ENCODE measurements around the gene RBM19. TPM values are rescaled to one million over a fixed set of nuclear protein-coding genes. Genes with fewer than 3 reads are reported as not detected.

Gene RBM19
- total RNA-seq, 2 donors from 2014 or later = 38.6 to 43.1 TPM

DNA sequence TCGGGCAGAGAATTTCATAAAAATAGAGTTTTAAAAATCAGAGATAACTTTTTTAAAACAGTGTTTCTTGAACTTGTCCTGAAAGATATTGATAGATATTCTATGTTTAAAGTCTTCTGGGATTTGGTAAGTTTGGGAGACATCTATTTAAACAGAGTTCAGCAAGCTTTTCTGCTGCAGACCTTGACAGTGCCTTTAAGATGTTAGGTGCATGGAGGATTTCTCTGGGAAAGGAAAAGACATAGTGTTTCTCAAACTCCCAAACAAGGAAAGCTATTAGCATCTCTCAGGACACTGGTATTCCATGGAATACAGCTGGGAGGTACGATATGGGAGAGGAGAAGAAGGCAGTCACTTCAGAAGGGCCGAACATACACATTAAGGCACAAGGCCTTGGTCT lies 97.8 kb downstream of the RBM19 start:
- Mint-ChIP-seq H3K27ac (no peak overlapping the region), H3K9me3 (peaks cover 12% of the 10 kb centered on the region), H3K36me3 (ENCODE audit: low read depth) (peaks cover 16% of the 10 kb centered on the region), H3K27me3 (ENCODE audit: insufficient read depth) (no peaks in the 10 kb centered on the region), H3K4me1 (peaks cover 36% of the 10 kb centered on the region), H3K4me3 (no peak overlapping the region)
- 92 to 100% methylated on average over 2 to 3 of the region's 3 CpGs for WGBS, 2 experiments (ENCODE audit: insufficient coverage in 1 of 2, insufficient read length in 1 of 2)
- Histone ChIP-seq H3K36me3 (ENCODE audit: control insufficient read depth, insufficient read depth, low read length) (no peaks in the 10 kb centered on the region), H3K9ac (ENCODE audit: extremely low read depth, low read length, poor library complexity, severe bottlenecking) (no peak overlapping the region), H3K27ac (ENCODE audit: low read depth, low read length) (no peak overlapping the region), H3K4me3 (ENCODE audit: low read length) (no peak overlapping the region), H3K4me1 (ENCODE audit: control insufficient read depth, insufficient read depth, low read length) (peaks cover 15% of the 10 kb centered on the region), H3K27me3 (ENCODE audit: control insufficient read depth, insufficient read depth, low read length, poor library complexity, severe bottlenecking) (no peaks in the 10 kb centered on the region), H3K9me3 (ENCODE audit: control insufficient read depth, low read length) (peaks cover 5% of the 10 kb centered on the region)
- TF ChIP-seq, protein P1, sequence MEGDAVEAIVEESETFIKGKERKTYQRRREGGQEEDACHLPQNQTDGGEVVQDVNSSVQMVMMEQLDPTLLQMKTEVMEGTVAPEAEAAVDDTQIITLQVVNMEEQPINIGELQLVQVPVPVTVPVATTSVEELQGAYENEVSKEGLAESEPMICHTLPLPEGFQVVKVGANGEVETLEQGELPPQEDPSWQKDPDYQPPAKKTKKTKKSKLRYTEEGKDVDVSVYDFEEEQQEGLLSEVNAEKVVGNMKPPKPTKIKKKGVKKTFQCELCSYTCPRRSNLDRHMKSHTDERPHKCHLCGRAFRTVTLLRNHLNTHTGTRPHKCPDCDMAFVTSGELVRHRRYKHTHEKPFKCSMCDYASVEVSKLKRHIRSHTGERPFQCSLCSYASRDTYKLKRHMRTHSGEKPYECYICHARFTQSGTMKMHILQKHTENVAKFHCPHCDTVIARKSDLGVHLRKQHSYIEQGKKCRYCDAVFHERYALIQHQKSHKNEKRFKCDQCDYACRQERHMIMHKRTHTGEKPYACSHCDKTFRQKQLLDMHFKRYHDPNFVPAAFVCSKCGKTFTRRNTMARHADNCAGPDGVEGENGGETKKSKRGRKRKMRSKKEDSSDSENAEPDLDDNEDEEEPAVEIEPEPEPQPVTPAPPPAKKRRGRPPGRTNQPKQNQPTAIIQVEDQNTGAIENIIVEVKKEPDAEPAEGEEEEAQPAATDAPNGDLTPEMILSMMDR (conservative IDR thresholded peaks at IDR 0.05) = no peak
- no peak for DNase-seq

DNA sequence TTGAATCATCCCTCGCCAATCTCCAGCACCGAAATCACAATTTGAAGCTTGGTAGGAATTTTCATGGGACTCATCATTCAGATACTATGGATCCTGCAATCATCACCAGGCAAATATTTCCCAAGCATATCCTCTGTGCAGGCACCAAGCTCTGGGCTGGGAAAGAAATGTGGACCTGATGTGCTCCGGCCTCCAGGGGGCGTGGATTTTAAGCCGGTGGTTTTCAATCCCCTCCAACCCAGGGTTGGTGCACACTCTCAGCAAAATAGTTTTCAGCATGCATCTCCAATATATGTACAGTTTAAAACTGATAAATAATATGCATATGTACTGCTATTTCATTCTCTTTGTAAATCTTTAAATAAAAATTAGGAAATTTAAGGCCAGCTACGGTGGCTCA lies 98.9 kb downstream of the RBM19 start:
- Mint-ChIP-seq H3K4me3 (no peak overlapping the region), H3K27me3 (ENCODE audit: insufficient read depth) (no peaks in the 10 kb centered on the region), H3K9me3 (peaks cover 12% of the 10 kb centered on the region), H3K27ac (no peak overlapping the region), H3K36me3 (ENCODE audit: low read depth) (peaks cover 16% of the 10 kb centered on the region), H3K4me1 (peaks cover 47% of the 10 kb centered on the region)
- Histone ChIP-seq H3K36me3 (ENCODE audit: control insufficient read depth, insufficient read depth, low read length) (no peaks in the 10 kb centered on the region), H3K9ac (ENCODE audit: extremely low read depth, low read length, poor library complexity, severe bottlenecking) (no peak overlapping the region), H3K27me3 (ENCODE audit: control insufficient read depth, insufficient read depth, low read length, poor library complexity, severe bottlenecking) (no peaks in the 10 kb centered on the region), H3K27ac (ENCODE audit: low read depth, low read length) (no peak overlapping the region), H3K9me3 (ENCODE audit: control insufficient read depth, low read length) (peaks cover 5% of the 10 kb centered on the region), H3K4me1 (ENCODE audit: control insufficient read depth, insufficient read depth, low read length) (peaks cover 23% of the 10 kb centered on the region), H3K4me3 (ENCODE audit: low read length) (no peak overlapping the region)
- TF ChIP-seq, protein P1 (conservative IDR thresholded peaks at IDR 0.05) = peak; percentile 85
- whole genome bisulfite sequencing, 2 experiments (ENCODE audit: insufficient coverage in 1 of 2, insufficient read length in 1 of 2) = 82 to 100% methylated on average over 2 to 6 of the region's 6 CpGs
- DNase-seq = peak; percentile 86

DNA sequence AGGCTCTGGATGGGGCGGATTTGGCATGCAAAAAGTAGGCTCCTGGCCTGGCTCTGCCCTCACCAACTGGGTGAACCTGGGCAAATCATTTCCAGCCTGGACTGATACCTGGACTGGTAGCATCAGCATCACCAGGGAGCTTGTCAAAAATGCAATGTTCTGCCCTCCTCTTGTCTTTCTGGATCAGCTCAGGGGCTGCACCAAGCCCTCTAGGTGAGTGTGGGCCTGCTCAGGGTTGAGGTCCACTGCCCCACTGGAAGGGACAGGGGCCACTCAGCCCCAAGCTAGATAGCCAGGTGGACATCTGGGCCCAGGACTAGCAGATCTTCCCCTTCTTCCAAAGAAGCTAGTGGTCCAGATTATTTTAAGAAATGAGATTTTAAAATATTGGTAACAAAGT lies 99.6 kb downstream of the RBM19 start:
- no peak overlapping the region for H3K9ac ChIP-seq (ENCODE audit: extremely low read depth, low read length, poor library complexity, severe bottlenecking)
- peaks cover 55% of the 10 kb centered on the region for H3K4me1 Mint-ChIP-seq
- H3K27ac Mint-ChIP-seq = no peak overlapping the region
- no peak for DNase-seq
- no peak overlapping the region for H3K4me3 ChIP-seq (ENCODE audit: low read length)
- peaks cover 3% of the 10 kb centered on the region for H3K9me3 ChIP-seq (ENCODE audit: control insufficient read depth, low read length)
- H3K27me3 Mint-ChIP-seq (ENCODE audit: insufficient read depth) = no peaks in the 10 kb centered on the region
- H3K27me3 ChIP-seq (ENCODE audit: control insufficient read depth, insufficient read depth, low read length, poor library complexity, severe bottlenecking) = no peaks in the 10 kb centered on the region
- peaks cover 15% of the 10 kb centered on the region for H3K36me3 Mint-ChIP-seq (ENCODE audit: low read depth)
- peaks cover 10% of the 10 kb centered on the region for H3K9me3 Mint-ChIP-seq
- peaks cover 30% of the 10 kb centered on the region for H3K4me1 ChIP-seq (ENCODE audit: control insufficient read depth, insufficient read depth, low read length)
- TF ChIP-seq, protein P1 (conservative IDR thresholded peaks at IDR 0.05) = no peak
- H3K4me3 Mint-ChIP-seq = no peak overlapping the region
- WGBS, 2 experiments (ENCODE audit: insufficient coverage in 1 of 2, insufficient read length in 1 of 2) = 91 to 100% methylated on average over 1 of the region's 1 CpG
- no peak overlapping the region for H3K27ac ChIP-seq (ENCODE audit: low read depth, low read length)
- no peaks in the 10 kb centered on the region for H3K36me3 ChIP-seq (ENCODE audit: control insufficient read depth, insufficient read depth, low read length)
